ENCODE results near the gene UQCRFS1. TPM values are rescaled to one million over a fixed set of nuclear protein-coding genes. Genes with fewer than 3 reads are reported as not detected.
"Not testable (repeated sequence)": the region's sequence is repeated elsewhere in the genome, so short reads cannot be mapped to it uniquely, and the experiment has no call there.

Gene UQCRFS1
- total RNA-seq, 1 experiment from 2014 or later = 43.4 TPM

DNA sequence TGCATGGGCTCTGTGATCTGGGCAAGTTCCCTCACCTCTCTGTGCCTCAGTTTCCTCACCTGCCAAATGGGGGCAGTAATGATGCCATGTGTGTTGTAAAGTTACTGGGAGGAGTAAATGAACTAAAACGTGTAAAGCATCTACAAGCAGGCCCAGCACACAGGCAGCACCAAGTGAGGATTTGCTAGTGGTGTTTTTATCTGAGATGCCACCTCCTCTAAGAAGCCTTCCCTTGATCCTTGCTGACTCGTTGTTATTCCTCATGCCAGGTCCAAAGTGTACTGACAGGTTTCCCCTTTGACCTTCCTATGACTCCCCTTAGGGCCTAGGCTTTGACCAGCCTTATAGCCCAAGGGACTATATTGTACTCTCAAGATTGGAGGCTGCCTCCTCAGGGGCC is 1.5 kb upstream of the UQCRFS1 start:
- Mint-ChIP-seq H3K9me3 (ENCODE audit: low read depth, unreplicated experiment) (peaks cover 3% of the 10 kb centered on the region), H3K27ac (ENCODE audit: unreplicated experiment) (no peak overlapping the region), H3K4me1 (ENCODE audit: low read depth, unreplicated experiment) (peaks cover 19% of the 10 kb centered on the region), H3K36me3 (ENCODE audit: insufficient read depth, unreplicated experiment) (peaks cover 28% of the 10 kb centered on the region), H3K27me3 (ENCODE audit: unreplicated experiment) (peaks cover 30% of the 10 kb centered on the region), H3K4me3 (ENCODE audit: low read depth, unreplicated experiment) (no peak overlapping the region)
- no peak for DNase-seq
- no TSS peak for BruUV-seq (replicated peaks)
- intact Hi-C loops (cut with micrococcal nuclease; ENCODE audit: unreplicated experiment) = no loop called here
- TF ChIP-seq, protein P1, sequence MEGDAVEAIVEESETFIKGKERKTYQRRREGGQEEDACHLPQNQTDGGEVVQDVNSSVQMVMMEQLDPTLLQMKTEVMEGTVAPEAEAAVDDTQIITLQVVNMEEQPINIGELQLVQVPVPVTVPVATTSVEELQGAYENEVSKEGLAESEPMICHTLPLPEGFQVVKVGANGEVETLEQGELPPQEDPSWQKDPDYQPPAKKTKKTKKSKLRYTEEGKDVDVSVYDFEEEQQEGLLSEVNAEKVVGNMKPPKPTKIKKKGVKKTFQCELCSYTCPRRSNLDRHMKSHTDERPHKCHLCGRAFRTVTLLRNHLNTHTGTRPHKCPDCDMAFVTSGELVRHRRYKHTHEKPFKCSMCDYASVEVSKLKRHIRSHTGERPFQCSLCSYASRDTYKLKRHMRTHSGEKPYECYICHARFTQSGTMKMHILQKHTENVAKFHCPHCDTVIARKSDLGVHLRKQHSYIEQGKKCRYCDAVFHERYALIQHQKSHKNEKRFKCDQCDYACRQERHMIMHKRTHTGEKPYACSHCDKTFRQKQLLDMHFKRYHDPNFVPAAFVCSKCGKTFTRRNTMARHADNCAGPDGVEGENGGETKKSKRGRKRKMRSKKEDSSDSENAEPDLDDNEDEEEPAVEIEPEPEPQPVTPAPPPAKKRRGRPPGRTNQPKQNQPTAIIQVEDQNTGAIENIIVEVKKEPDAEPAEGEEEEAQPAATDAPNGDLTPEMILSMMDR (IDR thresholded peaks at IDR 0.05; ENCODE audit: unreplicated experiment) = no peak
- CTCF ChIA-PET = no interaction called here

DNA sequence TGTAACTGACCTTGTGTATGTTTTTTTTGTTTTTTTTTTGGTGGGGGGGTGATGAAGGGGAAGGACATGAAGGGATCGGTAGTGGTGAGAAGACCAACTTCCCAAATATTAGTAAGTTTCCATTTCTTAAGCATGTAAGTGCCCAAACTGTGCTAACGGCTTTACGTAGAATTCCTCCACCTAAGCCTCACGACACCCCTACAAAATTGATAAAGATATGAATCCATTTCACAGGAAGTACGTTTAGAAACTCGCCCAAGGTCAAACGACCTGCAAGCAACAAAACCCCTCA is 649 bp downstream of the UQCRFS1 start:
- CTCF ChIA-PET = no interaction called here
- intact Hi-C loops (cut with micrococcal nuclease; ENCODE audit: unreplicated experiment) = no loop called here
- Mint-ChIP-seq H3K4me1 (ENCODE audit: low read depth, unreplicated experiment) (peaks cover 28% of the 10 kb centered on the region), H3K9me3 (ENCODE audit: low read depth, unreplicated experiment) (peaks cover 3% of the 10 kb centered on the region), H3K4me3 (ENCODE audit: low read depth, unreplicated experiment) (peak overlapping the region; percentile 78), H3K36me3 (ENCODE audit: insufficient read depth, unreplicated experiment) (peaks cover 28% of the 10 kb centered on the region), H3K27ac (ENCODE audit: unreplicated experiment) (peak overlapping the region; percentile 70), H3K27me3 (ENCODE audit: unreplicated experiment) (peaks cover 8% of the 10 kb centered on the region)
- no peak for DNase-seq
- BruUV-seq (replicated peaks) = no TSS peak
- TF ChIP-seq, protein P1 (IDR thresholded peaks at IDR 0.05; ENCODE audit: unreplicated experiment) = no peak

DNA sequence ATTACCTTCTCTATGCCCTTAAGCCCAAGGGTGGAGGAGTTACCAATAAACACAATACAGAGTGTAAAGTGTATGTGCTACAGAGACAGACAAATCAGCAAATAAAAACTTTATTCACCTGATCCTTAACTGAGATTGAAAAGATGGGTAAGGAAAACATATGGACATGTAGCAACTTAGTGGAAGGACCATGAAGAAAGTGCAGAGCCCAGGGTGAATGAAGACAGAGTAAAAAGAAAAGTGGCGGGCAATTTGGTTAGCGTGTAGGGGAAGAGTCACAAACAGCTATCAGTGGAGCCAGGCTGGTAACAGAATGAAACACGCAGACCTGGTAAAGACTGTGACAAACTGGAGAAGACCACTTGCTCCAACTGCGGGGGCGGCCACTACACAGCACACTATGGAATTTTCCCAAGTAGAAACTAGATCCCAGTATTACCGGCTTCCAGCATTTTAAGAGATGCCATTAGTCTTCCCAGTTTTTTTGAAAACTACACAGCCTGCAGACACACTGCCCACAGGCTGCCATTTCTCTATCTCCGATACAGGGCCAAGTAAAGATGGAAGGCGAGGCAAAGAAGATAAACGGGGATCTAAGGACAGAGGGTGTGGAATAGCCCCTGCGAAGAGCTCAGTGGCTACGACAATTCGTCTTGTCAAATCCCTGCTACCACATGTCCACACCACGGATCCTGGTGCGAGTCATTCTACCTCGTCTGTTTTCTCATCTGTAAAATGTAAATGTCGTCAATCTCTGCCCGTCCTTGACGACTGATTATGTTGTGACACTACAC is 1.2 kb downstream of the UQCRFS1 start:
- TF ChIP-seq, protein P1 (IDR thresholded peaks at IDR 0.05; ENCODE audit: unreplicated experiment) = no peak
- Mint-ChIP-seq H3K27me3 (ENCODE audit: unreplicated experiment) (peaks cover 3% of the 10 kb centered on the region), H3K9me3 (ENCODE audit: low read depth, unreplicated experiment) (peaks cover 3% of the 10 kb centered on the region), H3K4me3 (ENCODE audit: low read depth, unreplicated experiment) (peak overlapping the region; percentile 78), H3K4me1 (ENCODE audit: low read depth, unreplicated experiment) (peaks cover 28% of the 10 kb centered on the region), H3K27ac (ENCODE audit: unreplicated experiment) (peak overlapping the region; percentile 70), H3K36me3 (ENCODE audit: insufficient read depth, unreplicated experiment) (peaks cover 28% of the 10 kb centered on the region)
- CTCF ChIA-PET = no interaction called here
- no peak for DNase-seq
- BruUV-seq (replicated peaks) = TSS peak; percentile 57
- intact Hi-C loops (cut with micrococcal nuclease; ENCODE audit: unreplicated experiment) = no loop called here

DNA sequence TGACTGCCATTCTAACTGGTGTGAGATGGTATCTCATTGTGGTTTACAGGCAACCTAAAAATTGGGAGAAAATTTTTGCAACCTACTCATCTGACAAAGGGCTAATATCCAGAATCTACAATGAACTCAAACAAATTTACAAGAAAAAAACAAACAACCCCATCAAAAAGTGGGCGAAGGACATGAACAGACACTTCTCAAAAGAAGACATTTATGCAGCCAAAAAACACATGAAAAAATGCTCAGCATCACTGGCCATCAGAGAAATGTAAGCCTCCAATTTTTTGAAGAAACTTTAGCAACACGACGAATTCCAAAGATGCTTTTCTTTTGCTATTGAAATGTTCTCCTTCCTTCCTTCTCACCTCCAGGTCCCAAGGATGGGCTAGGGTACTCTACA is 1.9 kb downstream of the UQCRFS1 start:
- intact Hi-C loops (cut with micrococcal nuclease; ENCODE audit: unreplicated experiment); CTCF ChIA-PET; BruUV-seq (replicated peaks); DNase-seq; H3K27me3 Mint-ChIP-seq (ENCODE audit: unreplicated experiment); H3K9me3 Mint-ChIP-seq (ENCODE audit: low read depth, unreplicated experiment): not testable (repeated sequence)
- Mint-ChIP-seq H3K4me3 (ENCODE audit: low read depth, unreplicated experiment) (peak overlapping the region; percentile 78), H3K27ac (ENCODE audit: unreplicated experiment) (peak overlapping the region; percentile 70), H3K4me1 (ENCODE audit: low read depth, unreplicated experiment) (peaks cover 28% of the 10 kb centered on the region), H3K36me3 (ENCODE audit: insufficient read depth, unreplicated experiment) (peaks cover 29% of the 10 kb centered on the region)

DNA sequence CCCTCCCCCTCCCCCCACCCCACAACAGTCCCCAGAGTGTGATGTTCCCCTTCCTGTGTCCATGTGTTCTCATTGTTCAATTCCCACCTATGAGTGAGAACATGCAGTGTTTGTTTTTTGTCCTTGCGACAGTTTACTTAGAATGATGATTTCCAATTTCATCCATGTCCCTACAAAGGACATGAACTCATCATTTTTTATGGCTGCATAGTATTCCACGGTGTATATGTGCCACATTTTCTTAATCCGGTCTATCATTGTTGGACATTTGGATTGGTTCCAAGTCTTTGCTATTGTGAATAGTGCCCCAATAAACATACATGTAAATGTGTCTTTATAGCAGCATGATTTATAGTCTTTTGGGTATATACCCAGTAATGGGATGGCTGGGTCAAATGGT is 2.4 kb downstream of the UQCRFS1 start:
- BruUV-seq (replicated peaks); CTCF ChIA-PET; intact Hi-C loops (cut with micrococcal nuclease; ENCODE audit: unreplicated experiment); H3K9me3 Mint-ChIP-seq (ENCODE audit: low read depth, unreplicated experiment); DNase-seq; H3K27ac Mint-ChIP-seq (ENCODE audit: unreplicated experiment); H3K27me3 Mint-ChIP-seq (ENCODE audit: unreplicated experiment): not testable (repeated sequence)
- H3K4me3 Mint-ChIP-seq (ENCODE audit: low read depth, unreplicated experiment) = peak overlapping the region; percentile 78
- H3K4me1 Mint-ChIP-seq (ENCODE audit: low read depth, unreplicated experiment) = peaks cover 28% of the 10 kb centered on the region
- H3K36me3 Mint-ChIP-seq (ENCODE audit: insufficient read depth, unreplicated experiment) = peaks cover 33% of the 10 kb centered on the region

DNA sequence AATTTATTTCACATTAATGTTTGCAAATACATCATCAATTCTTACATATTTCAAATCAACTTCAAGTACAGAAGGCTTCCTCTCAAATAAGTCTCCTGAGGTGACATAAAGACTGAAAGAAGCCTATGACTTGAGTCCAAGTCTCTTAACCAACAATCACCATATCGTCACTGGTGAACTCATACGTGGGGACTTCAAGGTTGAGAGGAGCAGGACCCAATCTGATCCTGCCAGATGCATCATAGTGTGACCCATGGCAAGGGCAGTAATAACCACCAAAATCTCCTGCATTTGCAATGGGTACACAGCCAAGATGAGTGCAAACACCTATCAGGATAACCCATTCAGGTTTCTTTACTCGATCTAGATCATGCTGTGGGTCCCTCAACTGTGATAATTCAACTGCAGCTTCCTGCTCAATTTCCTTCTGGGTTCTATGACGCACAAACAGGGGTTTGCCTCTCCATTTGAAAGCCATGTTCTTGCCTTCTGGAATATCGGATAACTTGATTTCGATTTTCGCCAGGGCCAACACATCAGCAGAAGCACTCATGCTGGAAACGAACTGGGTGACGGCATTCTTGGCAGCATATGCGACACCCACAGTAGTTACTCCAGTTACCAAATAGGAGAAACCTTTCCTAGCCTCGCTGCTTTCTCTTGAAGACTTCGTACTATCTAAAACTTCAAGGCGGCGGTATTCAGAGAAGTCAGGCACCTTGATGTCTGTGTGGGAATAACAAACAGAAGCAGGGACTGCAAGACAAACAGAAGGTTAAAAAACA is 5.4 kb downstream of the UQCRFS1 start:
- H3K9me3 Mint-ChIP-seq (ENCODE audit: low read depth, unreplicated experiment); H3K27ac Mint-ChIP-seq (ENCODE audit: unreplicated experiment); H3K27me3 Mint-ChIP-seq (ENCODE audit: unreplicated experiment); H3K4me3 Mint-ChIP-seq (ENCODE audit: low read depth, unreplicated experiment); DNase-seq; BruUV-seq (replicated peaks); intact Hi-C loops (cut with micrococcal nuclease; ENCODE audit: unreplicated experiment); CTCF ChIA-PET: not testable (repeated sequence)
- Mint-ChIP-seq H3K36me3 (ENCODE audit: insufficient read depth, unreplicated experiment) (peaks cover 34% of the 10 kb centered on the region), H3K4me1 (ENCODE audit: low read depth, unreplicated experiment) (peaks cover 28% of the 10 kb centered on the region)
